Ishikawa (cell line): ENCODE data around the gene KCTD12.

Experiments
- CREB1 ChIP-seq: IDR thresholded peaks from 2 replicates; pipeline ENCODE4 v1.6.1; 2012; ENCODE audit warnings: low read depth
- EGR1 ChIP-seq: IDR thresholded peaks from 2 replicates; pipeline ENCODE4 v1.6.1; 2012
- EP300 ChIP-seq: IDR thresholded peaks from 2 replicates; pipeline ENCODE4 v1.6.1; 2012; ENCODE audit warnings: borderline replicate concordance
- FOXM1 ChIP-seq: IDR thresholded peaks from 2 replicates; pipeline ENCODE4 v1.6.1; 2012; ENCODE audit warnings: low read depth, borderline replicate concordance
- MAX ChIP-seq: IDR thresholded peaks from 2 replicates; pipeline ENCODE4 v1.6.1; 2012
- RAD21 ChIP-seq: IDR thresholded peaks from 2 replicates; pipeline ENCODE4 v1.6.1; 2012; ENCODE audit warnings: low read depth
- REST ChIP-seq: IDR thresholded peaks from 2 replicates; pipeline ENCODE4 v1.6.1; 2012; ENCODE audit warnings: low read depth, mild to moderate bottlenecking
- TAF1 ChIP-seq: IDR thresholded peaks from 2 replicates; pipeline ENCODE4 v1.6.1; 2012; ENCODE audit warnings: low read depth, mild to moderate bottlenecking
- TCF12 ChIP-seq: IDR thresholded peaks from 2 replicates; pipeline ENCODE4 v1.6.1; 2012; ENCODE audit warnings: low read depth
- TEAD4 ChIP-seq: IDR thresholded peaks from 2 replicates; pipeline ENCODE4 v1.6.1; 2012
- ZBTB7A ChIP-seq: IDR thresholded peaks from 2 replicates; pipeline ENCODE4 v1.6.1; 2012; ENCODE audit warnings: low read depth

GRCh38 chr13:76832258-76832988 lies 53.8 kb downstream of the KCTD12 start:
- TF ChIP-seq REST = no peak
- TF ChIP-seq MAX = no peak
- TF ChIP-seq TAF1 = no peak
- no peak for TF ChIP-seq EGR1
- no peak for TF ChIP-seq TCF12
- TF ChIP-seq EP300 = no peak
- TF ChIP-seq RAD21 = no peak
- TF ChIP-seq FOXM1 = no peak
- TF ChIP-seq TEAD4 = no peak
- TF ChIP-seq ZBTB7A = no peak
- TF ChIP-seq CREB1 = no peak
